GM18511 (cell line): ENCODE data around the gene AKR1B1.

Source experiments
- ATAC-seq: cut with Tn5 transposase; IDR thresholded peaks from one replicate; pipeline ENCODE4 v1.9.1; 2021; ENCODE audit warnings: mild to moderate bottlenecking, moderate library complexity; ENCODE audit not compliant: unreplicated experiment

The AKR1B1 gene

DNA sequence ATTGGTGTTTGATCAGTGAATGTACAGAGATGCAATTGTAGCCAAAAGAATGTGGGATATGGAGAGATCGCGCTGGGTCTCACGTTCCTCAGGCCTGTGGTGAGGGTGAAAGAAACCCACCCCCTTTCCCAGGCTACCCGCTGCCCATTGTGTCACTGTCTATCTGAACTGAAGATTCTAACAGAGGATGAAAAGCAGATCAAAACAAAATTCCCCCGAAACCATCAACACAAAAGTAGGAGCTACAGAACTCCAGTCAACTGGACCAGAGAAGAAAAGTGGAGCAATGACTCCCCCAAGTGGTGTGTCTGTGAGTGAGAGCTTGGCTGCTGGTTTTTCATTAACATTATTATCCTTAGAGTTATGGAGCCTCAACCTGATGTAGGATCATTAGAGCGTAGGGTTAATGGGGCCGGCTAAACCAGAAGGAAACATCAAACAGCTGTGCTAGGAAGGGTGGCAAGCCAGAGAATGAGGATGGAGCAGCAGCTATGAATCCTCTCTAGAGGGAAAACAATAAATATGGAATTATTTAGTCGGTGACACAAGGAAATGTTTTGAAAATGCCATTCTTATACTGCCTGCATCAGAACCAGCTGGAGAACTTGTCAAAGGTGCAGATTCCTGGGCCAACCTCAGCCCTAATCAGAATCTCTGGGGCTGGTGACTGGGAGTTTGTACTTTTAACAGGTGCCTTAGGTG lies 38.3 kb downstream of the AKR1B1 start:
- no peak for ATAC-seq

GRCh38 chr7:134419875-134420274 lies 39.0 kb downstream of the AKR1B1 start:
- no peak for ATAC-seq

GRCh38 chr7:134419085-134419484 lies 39.8 kb downstream of the AKR1B1 start:
- ATAC-seq = no peak

GRCh38 chr7:134415700-134416099 lies 43.2 kb downstream of the AKR1B1 start:
- ATAC-seq = no peak

- no peak for ATAC-seq
These were observed 44.8 kb downstream of the AKR1B1 start for GRCh38 chr7:134414109-134414508.

GRCh38 chr7:134407311-134407710 lies 51.6 kb downstream of the AKR1B1 start:
- no peak for ATAC-seq

- no peak for ATAC-seq
These were observed 52.5 kb downstream of the AKR1B1 start for GRCh38 chr7:134406431-134406830.

- no peak for ATAC-seq
These were observed 53.6 kb downstream of the AKR1B1 start for GRCh38 chr7:134405299-134405698.

- no peak for ATAC-seq
These were observed 55.8 kb downstream of the AKR1B1 start for GRCh38 chr7:134403062-134403461.

GRCh38 chr7:134400859-134401258 lies 58.0 kb downstream of the AKR1B1 start:
- ATAC-seq = no peak

DNA sequence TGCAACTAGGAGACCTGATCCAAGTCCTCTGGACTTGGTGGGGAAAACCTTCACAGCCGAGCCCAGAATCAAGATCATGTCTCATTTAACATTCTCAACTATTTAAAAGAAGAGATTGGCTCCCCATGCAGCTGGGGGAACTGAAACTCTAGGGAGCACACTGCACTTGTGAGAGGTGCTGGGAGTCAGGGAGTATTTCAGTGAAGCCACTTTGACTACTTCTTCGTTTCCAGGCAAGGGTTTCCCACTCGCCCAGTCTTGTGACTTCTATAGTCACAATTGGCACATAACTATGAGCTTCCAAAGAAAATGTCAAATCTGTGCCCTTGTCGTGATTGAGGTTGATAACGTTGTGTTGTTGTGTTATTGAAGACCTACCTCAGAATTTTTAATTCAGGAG lies 62.9 kb downstream of the AKR1B1 start:
- no peak for ATAC-seq

DNA sequence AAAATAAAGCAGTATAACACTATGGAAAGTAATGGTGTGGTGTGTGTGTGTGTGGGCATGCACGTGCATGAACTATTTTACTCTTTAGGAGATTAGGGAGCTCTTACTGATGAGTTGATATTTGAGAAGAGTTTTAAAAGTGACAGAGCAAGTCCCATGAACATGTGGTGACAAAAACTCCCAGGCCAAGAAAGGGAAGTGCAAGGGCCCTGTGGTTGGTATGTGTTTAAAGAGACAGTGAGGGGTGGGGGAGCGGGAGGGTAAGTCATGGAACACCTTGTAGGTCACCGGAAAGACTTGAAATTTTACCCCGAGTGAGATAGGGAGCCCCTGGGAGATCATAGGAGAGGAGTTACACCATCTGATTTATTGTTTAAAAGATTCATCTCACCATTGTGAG lies 63.3 kb downstream of the AKR1B1 start:
- no peak for ATAC-seq

GRCh38 chr7:134394056-134394455 lies 64.8 kb downstream of the AKR1B1 start:
- ATAC-seq = no peak
